Heart left ventricle (tissue), 16 donors: ENCODE data around the gene IL20RA. TPM values are rescaled to one million over a fixed set of nuclear protein-coding genes. Genes with fewer than 3 reads are reported as not detected.

Source experiments
- ATAC-seq, 4 donors: fragments of 200-7000 bp; cut with Tn5 transposase; one replicate each; pipeline ENCODE4 v1.9.1; 2020 to 2022; ENCODE audit warnings: moderate library complexity in 4 of 4, mild to moderate bottlenecking in 3 of 4, moderate number of reproducible peaks in 1 of 4
- DNase-seq, 5 donors: peaks; one replicate each; pipeline ENCODE4 v3.0.0-alpha.2; 2020
- H3K27ac ChIP-seq, 12 donors: fragments of 200-600 bp; sonication (generic) in 4 of 12; one replicate each; pipeline versions ENCODE4 v1.5.0 to v1.8.0; 2016 to 2022; ENCODE audit warnings: mild to moderate bottlenecking in 2 of 12
- H3K27me3 ChIP-seq, 9 donors: fragments of 200-600 bp; sonication (generic) in 2 of 9; one replicate each; pipeline versions ENCODE4 v1.5.1 to v1.8.0; 2016 to 2022; ENCODE audit warnings: mild to moderate bottlenecking in 3 of 9
- H3K36me3 ChIP-seq, 9 donors: fragments of 200-600 bp; sonication (generic) in 2 of 9; one replicate each; pipeline versions ENCODE4 v1.5.0 to v1.8.0; 2018 to 2022; ENCODE audit warnings: mild to moderate bottlenecking in 2 of 9
- H3K4me1 ChIP-seq, 12 donors: fragments of 200-600 bp; sonication (generic) in 4 of 12; one replicate each; pipeline versions ENCODE4 v1.5.0 to v1.8.0; 2016 to 2022; ENCODE audit warnings: mild to moderate bottlenecking in 3 of 12
- H3K4me3 ChIP-seq, 12 donors: fragments of 200-600 bp; sonication (generic) in 4 of 12; one replicate each; pipeline versions ENCODE4 v1.5.0 to v1.8.0; 2017 to 2022; ENCODE audit warnings: mild to moderate bottlenecking in 9 of 12, moderate library complexity in 4 of 12
- H3K9me3 ChIP-seq, 12 donors: fragments of 200-600 bp; sonication (generic) in 4 of 12; one replicate each; pipeline versions ENCODE4 v1.5.0 to v1.8.0; 2016 to 2022; ENCODE audit warnings: mild to moderate bottlenecking in 1 of 12
- CTCF ChIP-seq, 12 donors: fragments of 200-600 bp; sonication (generic) in 4 of 12; IDR thresholded peaks; one replicate each; pipeline versions ENCODE4 v1.5.0 to v1.8.0; 2018 to 2022; ENCODE audit warnings: antibody characterized with exemption in 12 of 12, mild to moderate bottlenecking in 5 of 12
- POLR2A ChIP-seq, 2 donors: fragments of 450-650 bp; IDR thresholded peaks; one replicate each; pipeline ENCODE4 v1.6.1; 2017; ENCODE audit warnings: antibody characterized with exemption in 2 of 2, mild to moderate bottlenecking in 2 of 2, moderate library complexity in 2 of 2
- WGBS, 4 donors: extraction: QIAGEN DNeasy Blood & Tissue Kit in 2 of 4; methylation state at CpG; one replicate each; pipeline versions ENCODE4 v1.1.5 to v1.1.7; 2013 to 2018; 5-methylcytosine and 5-hydroxymethylcytosine counted together
- intact Hi-C, 10 donors: fragments of 100-400 bp; cut with DNase I; formaldehyde crosslinking; loops; one replicate each; pipeline versions ENCODE4 v1.11.1 to v1.14.2; 2022
- polyA plus RNA-seq, 2 donors: library from polyadenylated mRNA; stranded (reverse); fragments of 200-250 nt; gene quantifications; one replicate each; pipeline ENCODE4 v1.2.3, GENCODE V29; 2013
- total RNA-seq, 9 donors: library from RNA; depleted of rRNA in 2 of 9; stranded (reverse); fragments of >200 nt in 2 of 9; fragmentation: NEBNext Ultra II Directional in 3 of 9; extraction: Animal tissue kit (Norgen Biotek cat#: 25700) in 3 of 9; gene quantifications; one replicate each; pipeline versions ENCODE4 v1.1.0 to v1.2.4, GENCODE V29; 2016 to 2023
- donor health status: ischemic (EF 13 %, LVEDD 7.1; RV severe dilation, severe dysfunction).
- donor health status: healthy with polysubstance abuse.
- donor health status: DM: no; HTN: yes; CAD: no.
- donor health status: DM: no; HTN: no; CAD: no.
- donor health status: ischemic (EF 25% LVEDD 6.9; RV normal size, moderate dysfunction).
- donor health status: ischemic (EF 25% LVEDD 5.7; RV mildly dilated, moderate dysfunction).
- donor health status: healthy.
- donor health status: DM: yes; HTN: yes; CAD: no.
- donor health status: ischemic (EF 35%, LVEDD 5.7; RV mildly dilated, moderate dysfunction).
- donor health status: nonischemic (EF 11% LVEDD 7.7; RV severe dilation, severe dysfunction).
- donor health status: DM: yes; HTN: yes; CAD: no.
- donor health status: PGD.
- donor health status: ischemic (EF 29% LVEDD 5.4; RV normal size, mild dysfunction).
- donor health status: nonischemic (EF 23%, LVEDD 6.1; RV moderate dilation, normal function).

IL20RA gene
- total and polyA plus RNA-seq, 11 donors = 0.19 to 6.9 (median 1.3) TPM

- intact Hi-C loops = loop anchor here in 3 of 10 donors (10.0 kb wide), 2 partner anchors 52 to 172 kb away; no protein-coding TSS in a partner anchor
- H3K27me3 ChIP-seq = peaks cover 0 to 12% (median 0%) of the 10 kb centered on the region in 9 donors
- H3K9me3 ChIP-seq = peaks cover 0 to 8% (median 0%) of the 10 kb centered on the region in 12 donors
- no peak overlapping the region for H3K4me3 ChIP-seq
- WGBS, 4 donors = 33 to 43% (median 36%) methylated on average over 2 of the region's 2 CpGs
- no peak for ATAC-seq
- no peak for TF ChIP-seq POLR2A (IDR thresholded peaks at IDR 0.05)
- no peak for TF ChIP-seq CTCF (IDR thresholded peaks at IDR 0.05)
- no peak for DNase-seq
- no peak overlapping the region for H3K27ac ChIP-seq
- H3K4me1 ChIP-seq = peaks cover 0 to 14% (median 0%) of the 10 kb centered on the region in 12 donors
- no peaks in the 10 kb centered on the region for H3K36me3 ChIP-seq
Measured at GRCh38 chr6:137016356-137016755, 28.4 kb downstream of the IL20RA start.

- Histone ChIP-seq H3K27ac (no peak overlapping the region), H3K27me3 (peaks cover 0 to 12% (median 0%) of the 10 kb centered on the region in 9 donors), H3K9me3 (peaks cover 0 to 8% (median 0%) of the 10 kb centered on the region in 12 donors), H3K4me1 (peaks cover 0 to 14% (median 0%) of the 10 kb centered on the region in 12 donors), H3K4me3 (no peak overlapping the region), H3K36me3 (no peaks in the 10 kb centered on the region)
- no peak for ATAC-seq
- TF ChIP-seq CTCF (IDR thresholded peaks at IDR 0.05) (no peak), POLR2A (IDR thresholded peaks at IDR 0.05) (no peak)
- intact Hi-C loops = loop anchor here in 3 of 10 donors (10.0 kb wide), 2 partner anchors 51 to 171 kb away; no protein-coding TSS in a partner anchor
- DNase-seq = no peak
- 69 to 70% (median 69%) methylated on average over 4 of the region's 4 CpGs for WGBS, 4 donors
Measured at GRCh38 chr6:137015943-137016342, 28.8 kb downstream of the IL20RA start.

- intact Hi-C loops = loop anchor here in 9 of 10 donors (2.0 to 10.0 kb wide), 7 partner anchors 37 to 172 kb away; no protein-coding TSS in a partner anchor
- Histone ChIP-seq H3K27ac (no peak overlapping the region), H3K4me1 (peaks cover 0 to 14% (median 0%) of the 10 kb centered on the region in 12 donors), H3K27me3 (peaks cover 0 to 12% (median 0%) of the 10 kb centered on the region in 9 donors), H3K9me3 (no peaks in the 10 kb centered on the region), H3K4me3 (no peak overlapping the region), H3K36me3 (peaks cover 0 to 2% (median 0%) of the 10 kb centered on the region in 9 donors)
- DNase-seq (no peak), ATAC-seq (peak in 3 of 4 donors; percentile 68 to 77 (median 72))
- 23 to 26% (median 24%) methylated on average over 5 of the region's 5 CpGs for WGBS, 4 donors
- TF ChIP-seq CTCF (IDR thresholded peaks at IDR 0.05) (peak; percentile 25 to 71 (median 55)), POLR2A (IDR thresholded peaks at IDR 0.05) (no peak)
Measured at GRCh38 chr6:137013738-137014602, 30.8 kb downstream of the IL20RA start.

GRCh38 chr6:137013031-137013430 lies 31.7 kb downstream of the IL20RA start:
- no peak overlapping the region for H3K4me3 ChIP-seq
- DNase-seq (no peak), ATAC-seq (no peak)
- no peak overlapping the region for H3K27ac ChIP-seq
- H3K4me1 ChIP-seq = peaks cover 0 to 14% (median 0%) of the 10 kb centered on the region in 12 donors
- H3K9me3 ChIP-seq = no peaks in the 10 kb centered on the region
- TF ChIP-seq POLR2A (IDR thresholded peaks at IDR 0.05) (no peak), CTCF (IDR thresholded peaks at IDR 0.05) (no peak)
- peaks cover 0 to 2% (median 0%) of the 10 kb centered on the region in 9 donors for H3K36me3 ChIP-seq
- WGBS, 4 donors = 88 to 100% (median 92%) methylated on average over 1 of the region's 1 CpG
- peaks cover 0 to 12% (median 0%) of the 10 kb centered on the region in 9 donors for H3K27me3 ChIP-seq
- intact Hi-C loops = loop anchor here in 9 of 10 donors (2.0 to 10.0 kb wide), 7 partner anchors 36 to 171 kb away; no protein-coding TSS in a partner anchor
